ENCODE results near the gene PAM.

DNA sequence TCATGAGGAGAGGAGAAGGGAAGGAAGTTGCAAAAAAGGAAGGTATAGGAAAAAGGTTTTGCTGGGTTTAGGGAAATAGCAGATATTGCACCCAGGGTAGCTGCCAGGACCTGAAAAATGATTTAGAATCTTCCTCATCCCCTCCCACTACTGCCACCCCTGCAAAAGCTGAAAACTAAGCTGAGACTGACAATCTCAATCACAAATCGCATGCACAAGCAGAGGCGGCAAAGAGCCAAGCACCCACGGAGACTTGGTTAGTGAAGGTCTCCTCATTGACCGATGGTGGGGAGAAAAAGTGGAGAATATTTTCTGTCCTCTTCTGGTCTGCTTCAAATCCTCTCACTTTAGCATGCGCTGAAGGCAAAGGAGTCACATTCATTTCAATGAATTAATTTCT is 39.1 kb upstream of the PAM start:
- TF ChIP-seq, protein P1, sequence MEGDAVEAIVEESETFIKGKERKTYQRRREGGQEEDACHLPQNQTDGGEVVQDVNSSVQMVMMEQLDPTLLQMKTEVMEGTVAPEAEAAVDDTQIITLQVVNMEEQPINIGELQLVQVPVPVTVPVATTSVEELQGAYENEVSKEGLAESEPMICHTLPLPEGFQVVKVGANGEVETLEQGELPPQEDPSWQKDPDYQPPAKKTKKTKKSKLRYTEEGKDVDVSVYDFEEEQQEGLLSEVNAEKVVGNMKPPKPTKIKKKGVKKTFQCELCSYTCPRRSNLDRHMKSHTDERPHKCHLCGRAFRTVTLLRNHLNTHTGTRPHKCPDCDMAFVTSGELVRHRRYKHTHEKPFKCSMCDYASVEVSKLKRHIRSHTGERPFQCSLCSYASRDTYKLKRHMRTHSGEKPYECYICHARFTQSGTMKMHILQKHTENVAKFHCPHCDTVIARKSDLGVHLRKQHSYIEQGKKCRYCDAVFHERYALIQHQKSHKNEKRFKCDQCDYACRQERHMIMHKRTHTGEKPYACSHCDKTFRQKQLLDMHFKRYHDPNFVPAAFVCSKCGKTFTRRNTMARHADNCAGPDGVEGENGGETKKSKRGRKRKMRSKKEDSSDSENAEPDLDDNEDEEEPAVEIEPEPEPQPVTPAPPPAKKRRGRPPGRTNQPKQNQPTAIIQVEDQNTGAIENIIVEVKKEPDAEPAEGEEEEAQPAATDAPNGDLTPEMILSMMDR (IDR thresholded peaks at IDR 0.05) = no peak
- no peak for TF ChIP-seq POLR2A (IDR thresholded peaks at IDR 0.05)
